ENCODE results near the gene IDI2. TPM values are rescaled to one million over a fixed set of nuclear protein-coding genes. Genes with fewer than 3 reads are reported as not detected.

IDI2 gene
- total RNA-seq, 6 experiments from 2014 or later = not detected

DNA sequence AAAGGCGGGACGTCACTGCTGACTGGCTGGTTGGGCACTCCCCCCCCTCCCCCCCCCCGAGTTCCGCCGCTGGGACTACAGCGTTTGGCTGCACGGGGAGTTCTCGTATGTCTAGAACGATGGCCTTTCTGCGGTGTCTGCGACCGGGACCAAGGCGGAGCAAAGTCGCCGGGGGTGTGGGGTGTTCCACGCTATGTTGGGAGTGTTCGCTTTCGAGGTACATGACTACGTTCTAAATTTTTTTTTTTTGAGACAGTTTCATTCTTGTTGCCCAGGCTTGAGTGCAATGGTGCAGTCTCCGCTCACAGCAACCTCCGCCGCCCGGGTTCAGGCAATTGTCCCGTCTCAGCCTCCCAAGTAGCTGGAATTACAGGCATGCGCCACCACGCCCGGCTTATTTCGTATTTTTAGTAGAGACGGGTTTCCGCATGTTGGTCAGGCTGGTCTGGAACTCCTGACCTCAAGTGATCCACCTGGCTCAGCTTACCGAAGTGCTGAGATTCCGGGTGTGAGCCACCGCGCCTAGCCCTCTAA lies 23.8 kb upstream of the IDI2 start:
- intact Hi-C loops (cut with DNase I) = no loop called here
- no peak for DNase-seq
- no peak for ATAC-seq

DNA sequence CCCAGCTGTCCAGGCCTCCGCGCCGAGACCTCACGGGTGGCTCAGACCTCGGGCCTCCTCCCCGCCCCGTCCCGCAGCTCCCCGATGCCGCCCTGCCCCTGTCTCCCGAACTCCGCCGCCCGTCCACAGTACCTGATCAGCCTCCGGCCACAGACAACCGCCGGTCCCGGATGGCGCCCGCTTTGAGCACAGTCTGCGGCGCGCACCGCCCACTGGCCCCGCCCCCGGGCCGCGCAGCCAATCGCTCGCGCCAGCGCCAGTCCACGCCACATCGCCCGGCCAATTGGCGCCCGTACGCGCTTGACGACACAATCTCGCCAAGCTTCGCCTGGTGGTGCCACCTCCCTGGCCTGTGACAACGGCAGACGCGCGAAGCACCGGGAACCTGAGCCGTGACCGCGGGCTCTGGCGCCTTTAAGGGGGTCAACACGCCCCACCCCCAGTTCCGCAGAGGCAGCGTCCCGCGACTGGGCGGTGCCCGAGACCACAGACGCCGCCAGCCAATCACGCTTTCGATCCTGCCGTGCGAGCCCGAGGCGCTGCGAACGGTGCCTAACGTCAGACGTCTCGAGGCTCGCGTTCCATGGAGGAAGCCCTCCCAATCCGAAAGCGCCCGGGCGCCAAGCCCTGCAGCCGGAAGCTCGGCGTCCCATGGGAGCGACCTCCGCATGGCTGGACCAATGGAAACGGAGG lies 23.2 kb upstream of the IDI2 start, which contains the start of gene IDI1:
TSS of gene IDI1 (minus strand) at position 388 of the 693 bp plus-strand sequence. CDS start at position 272, 116 bp downstream.
- TF ChIP-seq, protein P1, sequence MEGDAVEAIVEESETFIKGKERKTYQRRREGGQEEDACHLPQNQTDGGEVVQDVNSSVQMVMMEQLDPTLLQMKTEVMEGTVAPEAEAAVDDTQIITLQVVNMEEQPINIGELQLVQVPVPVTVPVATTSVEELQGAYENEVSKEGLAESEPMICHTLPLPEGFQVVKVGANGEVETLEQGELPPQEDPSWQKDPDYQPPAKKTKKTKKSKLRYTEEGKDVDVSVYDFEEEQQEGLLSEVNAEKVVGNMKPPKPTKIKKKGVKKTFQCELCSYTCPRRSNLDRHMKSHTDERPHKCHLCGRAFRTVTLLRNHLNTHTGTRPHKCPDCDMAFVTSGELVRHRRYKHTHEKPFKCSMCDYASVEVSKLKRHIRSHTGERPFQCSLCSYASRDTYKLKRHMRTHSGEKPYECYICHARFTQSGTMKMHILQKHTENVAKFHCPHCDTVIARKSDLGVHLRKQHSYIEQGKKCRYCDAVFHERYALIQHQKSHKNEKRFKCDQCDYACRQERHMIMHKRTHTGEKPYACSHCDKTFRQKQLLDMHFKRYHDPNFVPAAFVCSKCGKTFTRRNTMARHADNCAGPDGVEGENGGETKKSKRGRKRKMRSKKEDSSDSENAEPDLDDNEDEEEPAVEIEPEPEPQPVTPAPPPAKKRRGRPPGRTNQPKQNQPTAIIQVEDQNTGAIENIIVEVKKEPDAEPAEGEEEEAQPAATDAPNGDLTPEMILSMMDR (IDR thresholded peaks at IDR 0.05) = no peak
- peak; percentile 99 for TF ChIP-seq POLR2A (IDR thresholded peaks at IDR 0.05)
- Histone ChIP-seq H3K27me3 (no peaks in the 10 kb centered on the region), H3K9me3 (no peaks in the 10 kb centered on the region), H3K27ac (peak within 1 kb of the TSS; percentile 91 to 97 (median 93)), H3K36me3 (peaks cover 0 to 8% (median 0%) of the 10 kb centered on the region in 4 donors), H3K4me3 (peak within 1 kb of the TSS; percentile 61 to 88 (median 72)), H3K4me1 (peaks cover 0 to 36% (median 8%) of the 10 kb centered on the region in 4 donors)
- ATAC-seq (peak; percentile 83 to 93 (median 89)), DNase-seq (peak; percentile 99)
- WGBS (ENCODE audit: insufficient coverage, low coverage, low lambda C conversion rate, missing lambda C conversion rate) = 0% methylated on average over 7 of the region's 83 CpGs
- intact Hi-C loops (cut with DNase I) = no loop called here

More for the DNA sequence above, 23.8 kb upstream of the IDI2 start:
- peak overlapping the region; percentile 91 to 97 (median 93) for H3K27ac ChIP-seq
- peaks cover 0 to 38% (median 11%) of the 10 kb centered on the region in 4 donors for H3K4me1 ChIP-seq
- peak overlapping the region; percentile 61 to 88 (median 72) for H3K4me3 ChIP-seq
- no peaks in the 10 kb centered on the region for H3K27me3 ChIP-seq
- WGBS (ENCODE audit: insufficient coverage, low coverage, low lambda C conversion rate, missing lambda C conversion rate) = under 1% methylated on average over 27 of the region's 34 CpGs
- H3K36me3 ChIP-seq = peaks cover 0 to 8% (median 0%) of the 10 kb centered on the region in 4 donors
- TF ChIP-seq, protein P1 (IDR thresholded peaks at IDR 0.05) = no peak
- TF ChIP-seq POLR2A (IDR thresholded peaks at IDR 0.05) = no peak
- no peaks in the 10 kb centered on the region for H3K9me3 ChIP-seq

DNA sequence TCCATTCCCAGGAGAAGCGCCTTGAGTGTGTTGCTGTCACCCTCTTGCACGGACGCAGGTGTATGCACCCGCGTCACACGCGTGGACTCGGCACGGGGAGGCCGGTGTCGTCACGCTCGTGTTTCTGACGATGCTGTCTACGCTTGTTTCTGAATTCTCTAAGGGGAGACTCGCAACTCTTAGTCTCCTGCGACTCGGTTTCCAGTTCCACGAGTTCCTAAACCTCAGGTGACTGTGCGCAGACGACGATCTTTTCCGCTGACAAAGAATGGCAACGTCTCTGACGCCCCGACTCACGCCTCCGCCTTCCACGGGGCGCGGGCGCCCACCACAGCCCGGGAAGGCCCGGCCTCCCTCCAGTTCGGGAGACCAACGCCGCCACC lies 22.7 kb upstream of the IDI2 start:
- Histone ChIP-seq H3K27ac (peak overlapping the region; percentile 91 to 97 (median 93)), H3K9me3 (no peaks in the 10 kb centered on the region), H3K4me3 (peak overlapping the region; percentile 61 to 88 (median 72)), H3K4me1 (peaks cover 0 to 30% (median 7%) of the 10 kb centered on the region in 4 donors), H3K36me3 (peaks cover 0 to 10% (median under 1%) of the 10 kb centered on the region in 4 donors), H3K27me3 (no peaks in the 10 kb centered on the region)
- peak in 2 of 3 donors; percentile 45 to 73 for DNase-seq
- intact Hi-C loops (cut with DNase I) = no loop called here
- peak in 1 of 4 donors; percentile 1 for ATAC-seq
- WGBS (ENCODE audit: insufficient coverage, low coverage, low lambda C conversion rate, missing lambda C conversion rate) = 0% methylated on average over 16 of the region's 37 CpGs
- TF ChIP-seq, protein P1 (IDR thresholded peaks at IDR 0.05) = no peak
- TF ChIP-seq POLR2A (IDR thresholded peaks at IDR 0.05) = no peak

DNA sequence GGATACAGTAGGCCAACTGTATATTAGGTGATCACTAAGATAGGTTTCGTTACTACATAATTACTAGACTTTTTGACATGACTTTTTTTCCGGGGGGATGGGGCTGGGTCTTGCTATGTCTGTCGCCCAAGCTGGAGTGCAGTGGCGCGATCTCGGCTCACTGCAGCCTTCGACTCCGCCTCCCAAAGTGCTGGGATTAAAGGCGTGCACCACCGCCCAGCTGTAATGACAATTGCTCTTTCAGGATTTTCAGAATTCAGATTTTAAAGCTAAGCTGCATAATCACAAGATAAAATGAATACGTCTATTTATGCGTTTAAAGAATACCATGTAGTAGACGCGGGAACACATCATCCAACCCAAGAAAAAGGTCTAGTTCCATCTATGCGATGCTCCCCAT lies 22.3 kb upstream of the IDI2 start:
- ATAC-seq = no peak
- no peaks in the 10 kb centered on the region for H3K9me3 ChIP-seq
- H3K27ac ChIP-seq = peak overlapping the region; percentile 91 to 97 (median 93)
- DNase-seq = no peak
- TF ChIP-seq, protein P1 (IDR thresholded peaks at IDR 0.05) = no peak
- TF ChIP-seq POLR2A (IDR thresholded peaks at IDR 0.05) = no peak
- intact Hi-C loops (cut with DNase I) = no loop called here
- peaks cover 0 to 29% (median 7%) of the 10 kb centered on the region in 4 donors for H3K4me1 ChIP-seq
- H3K4me3 ChIP-seq = peak overlapping the region; percentile 61 to 88 (median 72)
- H3K36me3 ChIP-seq = peaks cover 0 to 13% (median 3%) of the 10 kb centered on the region in 4 donors
- no peaks in the 10 kb centered on the region for H3K27me3 ChIP-seq
- WGBS (ENCODE audit: insufficient coverage, low coverage, low lambda C conversion rate, missing lambda C conversion rate) = under 1% methylated on average over 15 of the region's 15 CpGs

All from right lobe of liver (tissue), 6 donors.